ENCODE results near the gene DSCAM.

The DSCAM gene

DNA sequence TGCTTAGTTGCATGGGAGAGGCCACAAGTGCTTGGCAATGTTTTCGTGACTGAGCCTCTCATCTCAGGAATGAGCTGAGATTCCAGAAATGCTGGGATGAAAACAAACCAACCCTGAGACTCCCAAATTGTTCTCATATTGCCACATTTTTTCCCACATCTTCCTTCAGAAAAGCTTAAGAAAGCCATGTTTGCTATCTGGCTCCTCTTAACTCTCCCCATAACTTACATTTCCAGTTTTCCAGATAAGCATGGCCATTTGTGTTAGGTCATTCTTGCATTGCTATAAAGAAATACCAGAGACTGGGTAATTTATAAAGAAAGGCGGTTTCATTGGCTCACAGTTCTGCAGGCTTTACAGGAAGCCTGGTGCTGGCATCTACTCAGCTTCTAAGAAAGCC, 17.2 kb downstream of the DSCAM start:
- DNase-seq (ENCODE audit: low read depth), result no peak
- H3K4me3 ChIP-seq (ENCODE audit: low read depth, low read length), result no peak overlapping the region
- TF ChIP-seq, protein P1, sequence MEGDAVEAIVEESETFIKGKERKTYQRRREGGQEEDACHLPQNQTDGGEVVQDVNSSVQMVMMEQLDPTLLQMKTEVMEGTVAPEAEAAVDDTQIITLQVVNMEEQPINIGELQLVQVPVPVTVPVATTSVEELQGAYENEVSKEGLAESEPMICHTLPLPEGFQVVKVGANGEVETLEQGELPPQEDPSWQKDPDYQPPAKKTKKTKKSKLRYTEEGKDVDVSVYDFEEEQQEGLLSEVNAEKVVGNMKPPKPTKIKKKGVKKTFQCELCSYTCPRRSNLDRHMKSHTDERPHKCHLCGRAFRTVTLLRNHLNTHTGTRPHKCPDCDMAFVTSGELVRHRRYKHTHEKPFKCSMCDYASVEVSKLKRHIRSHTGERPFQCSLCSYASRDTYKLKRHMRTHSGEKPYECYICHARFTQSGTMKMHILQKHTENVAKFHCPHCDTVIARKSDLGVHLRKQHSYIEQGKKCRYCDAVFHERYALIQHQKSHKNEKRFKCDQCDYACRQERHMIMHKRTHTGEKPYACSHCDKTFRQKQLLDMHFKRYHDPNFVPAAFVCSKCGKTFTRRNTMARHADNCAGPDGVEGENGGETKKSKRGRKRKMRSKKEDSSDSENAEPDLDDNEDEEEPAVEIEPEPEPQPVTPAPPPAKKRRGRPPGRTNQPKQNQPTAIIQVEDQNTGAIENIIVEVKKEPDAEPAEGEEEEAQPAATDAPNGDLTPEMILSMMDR (conservative IDR thresholded peaks at IDR 0.05; ENCODE audit: low read depth, low read length), result no peak

GRCh38 chr21:40829308-40829707, 17.6 kb downstream of the DSCAM start:
- no peak overlapping the region for H3K4me3 ChIP-seq (ENCODE audit: low read depth, low read length)
- TF ChIP-seq, protein P1 (conservative IDR thresholded peaks at IDR 0.05; ENCODE audit: low read depth, low read length), result no peak
- DNase-seq (ENCODE audit: low read depth), result no peak

- no peak for DNase-seq (ENCODE audit: low read depth)
- no peak overlapping the region for H3K4me3 ChIP-seq (ENCODE audit: low read depth, low read length)
- TF ChIP-seq, protein P1 (conservative IDR thresholded peaks at IDR 0.05; ENCODE audit: low read depth, low read length), result no peak
Measured at GRCh38 chr21:40827509-40827908, 19.4 kb downstream of the DSCAM start.

GRCh38 chr21:40819071-40819900, 27.7 kb downstream of the DSCAM start:
- DNase-seq (ENCODE audit: low read depth), result no peak
- H3K4me3 ChIP-seq (ENCODE audit: low read depth, low read length), result no peak overlapping the region
- TF ChIP-seq, protein P1 (conservative IDR thresholded peaks at IDR 0.05; ENCODE audit: low read depth, low read length), result no peak

DNA sequence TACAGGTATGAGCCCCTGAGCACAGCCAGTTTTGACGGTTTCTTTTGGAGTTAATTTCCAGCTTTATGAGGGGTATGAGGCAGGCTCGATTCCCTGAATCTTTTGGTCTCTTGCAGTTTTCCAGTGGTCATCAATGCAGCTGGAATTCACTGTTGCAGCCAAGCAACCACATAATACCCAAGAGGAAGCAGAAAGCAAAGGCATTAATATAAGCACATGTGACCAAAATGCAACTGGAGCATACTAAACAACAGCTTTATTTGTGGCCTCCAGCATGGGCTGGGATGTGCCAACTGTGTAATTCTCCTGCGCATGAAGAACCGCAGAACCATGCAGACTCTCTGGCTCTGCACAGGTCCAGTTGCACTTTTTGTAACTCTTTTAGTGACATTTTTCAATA, 33.0 kb downstream of the DSCAM start:
- TF ChIP-seq, protein P1 (conservative IDR thresholded peaks at IDR 0.05; ENCODE audit: low read depth, low read length), result no peak
- H3K4me3 ChIP-seq (ENCODE audit: low read depth, low read length), result no peak overlapping the region

GRCh38 chr21:40809673-40810197, 37.2 kb downstream of the DSCAM start:
- no peak for DNase-seq (ENCODE audit: low read depth)
- no peak overlapping the region for H3K4me3 ChIP-seq (ENCODE audit: low read depth, low read length)
- TF ChIP-seq, protein P1 (conservative IDR thresholded peaks at IDR 0.05; ENCODE audit: low read depth, low read length), result no peak

More for the DNA sequence above, 33.0 kb downstream of the DSCAM start:
- DNase-seq (ENCODE audit: low read depth), result no peak

GRCh38 chr21:40803101-40803500, 43.9 kb downstream of the DSCAM start:
- H3K4me3 ChIP-seq (ENCODE audit: low read depth, low read length), result no peak overlapping the region
- no peak for DNase-seq (ENCODE audit: low read depth)
- TF ChIP-seq, protein P1 (conservative IDR thresholded peaks at IDR 0.05; ENCODE audit: low read depth, low read length), result no peak
